ENCODE measurements around the gene PAX2.

DNA sequence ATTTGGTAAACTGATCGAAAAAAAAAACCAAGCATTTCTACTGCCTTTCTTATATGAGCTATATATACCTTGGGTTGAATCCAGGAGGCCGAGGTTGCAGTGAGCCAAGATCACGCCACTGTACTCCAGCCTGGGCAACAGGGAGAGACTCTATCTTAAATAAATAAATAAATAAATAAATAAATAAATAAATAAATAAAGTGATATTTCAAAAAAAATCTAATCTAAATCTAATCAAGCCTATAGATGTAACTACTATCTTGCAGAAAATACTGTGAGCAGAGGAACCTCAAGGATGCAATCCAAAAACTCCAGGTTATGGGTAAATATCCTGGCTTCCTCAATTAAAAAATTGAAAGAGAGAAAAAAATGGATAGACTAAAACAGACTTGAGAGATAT is 96.1 kb downstream of the PAX2 start:
- TF ChIP-seq, protein P1, sequence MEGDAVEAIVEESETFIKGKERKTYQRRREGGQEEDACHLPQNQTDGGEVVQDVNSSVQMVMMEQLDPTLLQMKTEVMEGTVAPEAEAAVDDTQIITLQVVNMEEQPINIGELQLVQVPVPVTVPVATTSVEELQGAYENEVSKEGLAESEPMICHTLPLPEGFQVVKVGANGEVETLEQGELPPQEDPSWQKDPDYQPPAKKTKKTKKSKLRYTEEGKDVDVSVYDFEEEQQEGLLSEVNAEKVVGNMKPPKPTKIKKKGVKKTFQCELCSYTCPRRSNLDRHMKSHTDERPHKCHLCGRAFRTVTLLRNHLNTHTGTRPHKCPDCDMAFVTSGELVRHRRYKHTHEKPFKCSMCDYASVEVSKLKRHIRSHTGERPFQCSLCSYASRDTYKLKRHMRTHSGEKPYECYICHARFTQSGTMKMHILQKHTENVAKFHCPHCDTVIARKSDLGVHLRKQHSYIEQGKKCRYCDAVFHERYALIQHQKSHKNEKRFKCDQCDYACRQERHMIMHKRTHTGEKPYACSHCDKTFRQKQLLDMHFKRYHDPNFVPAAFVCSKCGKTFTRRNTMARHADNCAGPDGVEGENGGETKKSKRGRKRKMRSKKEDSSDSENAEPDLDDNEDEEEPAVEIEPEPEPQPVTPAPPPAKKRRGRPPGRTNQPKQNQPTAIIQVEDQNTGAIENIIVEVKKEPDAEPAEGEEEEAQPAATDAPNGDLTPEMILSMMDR (IDR thresholded peaks at IDR 0.05) = no peak
- no peak for TF ChIP-seq POLR2AphosphoS5 (IDR thresholded peaks at IDR 0.05)

Measured in suprapubic skin (tissue), 3 donors.